GM12878 (cell line): ENCODE data around the gene WDR17. TPM values are rescaled to one million over a fixed set of nuclear protein-coding genes. Genes with fewer than 3 reads are reported as not detected.

Experiments
- EED ChIP-seq: sonication (generic); IDR thresholded peaks from 2 replicates; pipeline ENCODE4 v1.6.1; 2016; ENCODE audit warnings: antibody characterized with exemption, low read depth
- EGR1 ChIP-seq, 2 experiments: IDR thresholded peaks; 1 replicate in 1 of 2; 2 replicates in 1 of 2; pipeline ENCODE4 v1.6.1; 2011 to 2012; ENCODE audit warnings: low read depth in 2 of 2, low read length in 2 of 2, borderline replicate concordance in 1 of 2, mild to moderate bottlenecking in 1 of 2, moderate library complexity in 1 of 2
- HDGF ChIP-seq: fragments of 450-650 bp; IDR thresholded peaks from 2 replicates; pipeline ENCODE4 v1.6.1; 2016; ENCODE audit warnings: antibody characterized with exemption
- IKZF1 ChIP-seq: fragments of 450-650 bp; conservative IDR thresholded peaks from 2 replicates; pipeline ENCODE4 v1.6.1; 2017; ENCODE audit warnings: antibody characterized with exemption, mild to moderate bottlenecking
- NFYB ChIP-seq: IDR thresholded peaks from 2 replicates; pipeline ENCODE4 v1.6.1; 2011; ENCODE audit warnings: low read depth, mild to moderate bottlenecking, low read length, improper control_type of control experiment, moderate library complexity; ENCODE audit not compliant: insufficient read depth
- POLR2A ChIP-seq: IDR thresholded peaks from 2 replicates; pipeline ENCODE4 v1.6.1; 2011; ENCODE audit warnings: low read depth, mild to moderate bottlenecking, low read length
- YY1 ChIP-seq: IDR thresholded peaks from 2 replicates; pipeline ENCODE4 v1.6.1; 2011; ENCODE audit warnings: low read depth, mild to moderate bottlenecking, low read length
- ZNF217 ChIP-seq: fragments of 450-650 bp; IDR thresholded peaks from 2 replicates; pipeline ENCODE4 v1.6.1; 2017; ENCODE audit warnings: antibody characterized with exemption, mild to moderate bottlenecking
- polyA plus RNA-seq, 11 experiments: library from polyadenylated mRNA; depleted of rRNA in 4 of 11; unstranded in 6 of 11; stranded (reverse) in 5 of 11; fragments of >200 nt; fragmentation: Nextera tagmentation in 4 of 11; fragmentation: Illumina TruSeq in 1 of 11; extraction: Ambion mirVana in 4 of 11; extraction: Trizol in 1 of 11; gene quantifications; 1 replicate in 1 of 11; 2 replicates in 10 of 11; pipeline versions ENCODE4 v1.2.1 to v1.2.3, GENCODE V29; 2011 to 2016; ENCODE audit warnings: inconsistent platforms in 2 of 11, missing spikeins in 2 of 11, low read depth in 1 of 11
- total RNA-seq, 4 experiments: library from RNA; depleted of rRNA in 3 of 4; stranded (reverse); fragments of >200 nt in 3 of 4; fragmentation: Illumina TruSeq in 1 of 4; extraction: Trizol in 1 of 4; gene quantifications; 2 replicates each; pipeline versions ENCODE4 v1.2.1 to v1.2.3, GENCODE V29; 2013 to 2021
- TF ChIP-seq, protein P1 (sequence below): IDR thresholded peaks from 2 replicates; pipeline ENCODE4 v1.6.1; 2012; ENCODE audit warnings: mild to moderate bottlenecking, low read depth, low read length
- TF ChIP-seq, protein P2 (sequence below): fragments of 450-650 bp; IDR thresholded peaks from 2 replicates; pipeline ENCODE4 v1.6.1; 2016; ENCODE audit warnings: mild to moderate bottlenecking
- TF ChIP-seq, protein P3 (sequence below): fragments of 450-650 bp; IDR thresholded peaks from 2 replicates; pipeline ENCODE4 v1.6.1; 2016; ENCODE audit warnings: mild to moderate bottlenecking, moderate library complexity, borderline replicate concordance
- TF ChIP-seq, protein P4 (sequence below): fragments of 450-650 bp; IDR thresholded peaks from 2 replicates; pipeline ENCODE4 v1.6.1; 2017; ENCODE audit warnings: antibody characterized with exemption, mild to moderate bottlenecking, moderate library complexity
- TF ChIP-seq, protein P5 (sequence below): fragments of 450-650 bp; IDR thresholded peaks from 2 replicates; pipeline ENCODE4 v1.6.1; 2018; ENCODE audit warnings: mild to moderate bottlenecking, low read depth, moderate library complexity; ENCODE audit not compliant: partially characterized antibody

The WDR17 gene
- total and polyA plus RNA-seq, 10 of the 15 experiments (the other 5 are each of a cell fraction or from before 2014, with no cell fraction given) = 0.43 to 3.8 (median 2.8) TPM

DNA sequence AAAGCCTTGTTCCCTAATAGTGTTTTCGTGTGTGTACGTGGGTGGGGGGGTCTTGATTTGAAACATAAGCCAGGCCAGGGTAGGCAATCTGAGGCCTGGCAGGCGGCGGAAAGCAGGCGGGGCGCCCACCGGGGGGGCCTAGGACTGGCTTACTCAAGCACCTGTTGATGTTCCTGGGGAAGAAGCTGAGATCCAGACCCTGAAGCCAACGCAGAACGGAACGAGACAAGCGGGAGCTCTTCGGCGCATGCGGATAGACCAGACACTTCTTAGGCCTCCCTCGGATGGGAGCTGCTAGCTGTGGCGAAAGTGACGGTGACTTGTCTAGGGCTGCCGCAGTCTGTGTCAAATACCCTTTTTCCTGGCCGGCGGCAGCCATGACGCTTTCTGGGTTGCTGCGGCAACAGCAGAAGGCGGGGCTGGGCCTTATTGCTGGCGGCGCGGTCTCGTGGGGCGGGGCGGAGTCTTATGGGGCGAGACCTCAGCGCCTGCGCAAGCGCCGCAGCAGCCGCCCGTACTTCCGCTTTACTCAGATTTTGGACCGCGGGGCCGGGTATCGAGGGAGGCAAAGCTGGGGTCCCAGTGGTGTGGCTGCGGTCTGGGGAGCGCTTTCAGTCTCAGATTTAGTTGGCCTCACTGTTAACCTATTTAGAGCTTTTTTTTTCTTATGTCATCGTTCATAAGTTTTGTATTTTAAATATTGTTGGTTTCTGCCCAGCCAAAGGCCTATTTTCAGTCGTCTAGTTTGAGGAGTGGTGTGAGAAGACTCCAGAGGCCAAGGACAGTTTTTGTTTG, 129.7 kb downstream of the WDR17 start, which contains the start of gene SPATA4 (continued):
- TF ChIP-seq, protein P1, sequence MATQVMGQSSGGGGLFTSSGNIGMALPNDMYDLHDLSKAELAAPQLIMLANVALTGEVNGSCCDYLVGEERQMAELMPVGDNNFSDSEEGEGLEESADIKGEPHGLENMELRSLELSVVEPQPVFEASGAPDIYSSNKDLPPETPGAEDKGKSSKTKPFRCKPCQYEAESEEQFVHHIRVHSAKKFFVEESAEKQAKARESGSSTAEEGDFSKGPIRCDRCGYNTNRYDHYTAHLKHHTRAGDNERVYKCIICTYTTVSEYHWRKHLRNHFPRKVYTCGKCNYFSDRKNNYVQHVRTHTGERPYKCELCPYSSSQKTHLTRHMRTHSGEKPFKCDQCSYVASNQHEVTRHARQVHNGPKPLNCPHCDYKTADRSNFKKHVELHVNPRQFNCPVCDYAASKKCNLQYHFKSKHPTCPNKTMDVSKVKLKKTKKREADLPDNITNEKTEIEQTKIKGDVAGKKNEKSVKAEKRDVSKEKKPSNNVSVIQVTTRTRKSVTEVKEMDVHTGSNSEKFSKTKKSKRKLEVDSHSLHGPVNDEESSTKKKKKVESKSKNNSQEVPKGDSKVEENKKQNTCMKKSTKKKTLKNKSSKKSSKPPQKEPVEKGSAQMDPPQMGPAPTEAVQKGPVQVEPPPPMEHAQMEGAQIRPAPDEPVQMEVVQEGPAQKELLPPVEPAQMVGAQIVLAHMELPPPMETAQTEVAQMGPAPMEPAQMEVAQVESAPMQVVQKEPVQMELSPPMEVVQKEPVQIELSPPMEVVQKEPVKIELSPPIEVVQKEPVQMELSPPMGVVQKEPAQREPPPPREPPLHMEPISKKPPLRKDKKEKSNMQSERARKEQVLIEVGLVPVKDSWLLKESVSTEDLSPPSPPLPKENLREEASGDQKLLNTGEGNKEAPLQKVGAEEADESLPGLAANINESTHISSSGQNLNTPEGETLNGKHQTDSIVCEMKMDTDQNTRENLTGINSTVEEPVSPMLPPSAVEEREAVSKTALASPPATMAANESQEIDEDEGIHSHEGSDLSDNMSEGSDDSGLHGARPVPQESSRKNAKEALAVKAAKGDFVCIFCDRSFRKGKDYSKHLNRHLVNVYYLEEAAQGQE = no peak
- TF ChIP-seq EED (peak; percentile 94), NFYB (no peak), IKZF1 (peak; percentile 76), EGR1 (IDR thresholded peaks at IDR 0.05; ENCODE audit: borderline replicate concordance in 1 of 2, low read depth in 2 of 2, low read length in 2 of 2) (no peak), ZNF217 (0 out of 2 replicates have a peak, but pooled peaks have one; percentile 49), YY1 (peak; percentile 100), HDGF (0 out of 2 replicates have a peak, but pooled peaks have one; percentile 35), POLR2A (no peak)
- TF ChIP-seq, protein P2, sequence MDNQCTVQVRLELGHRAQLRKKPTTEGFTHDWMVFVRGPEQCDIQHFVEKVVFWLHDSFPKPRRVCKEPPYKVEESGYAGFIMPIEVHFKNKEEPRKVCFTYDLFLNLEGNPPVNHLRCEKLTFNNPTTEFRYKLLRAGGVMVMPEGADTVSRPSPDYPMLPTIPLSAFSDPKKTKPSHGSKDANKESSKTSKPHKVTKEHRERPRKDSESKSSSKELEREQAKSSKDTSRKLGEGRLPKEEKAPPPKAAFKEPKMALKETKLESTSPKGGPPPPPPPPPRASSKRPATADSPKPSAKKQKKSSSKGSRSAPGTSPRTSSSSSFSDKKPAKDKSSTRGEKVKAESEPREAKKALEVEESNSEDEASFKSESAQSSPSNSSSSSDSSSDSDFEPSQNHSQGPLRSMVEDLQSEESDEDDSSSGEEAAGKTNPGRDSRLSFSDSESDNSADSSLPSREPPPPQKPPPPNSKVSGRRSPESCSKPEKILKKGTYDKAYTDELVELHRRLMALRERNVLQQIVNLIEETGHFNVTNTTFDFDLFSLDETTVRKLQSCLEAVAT = peak; percentile 96
- TF ChIP-seq, protein P3, sequence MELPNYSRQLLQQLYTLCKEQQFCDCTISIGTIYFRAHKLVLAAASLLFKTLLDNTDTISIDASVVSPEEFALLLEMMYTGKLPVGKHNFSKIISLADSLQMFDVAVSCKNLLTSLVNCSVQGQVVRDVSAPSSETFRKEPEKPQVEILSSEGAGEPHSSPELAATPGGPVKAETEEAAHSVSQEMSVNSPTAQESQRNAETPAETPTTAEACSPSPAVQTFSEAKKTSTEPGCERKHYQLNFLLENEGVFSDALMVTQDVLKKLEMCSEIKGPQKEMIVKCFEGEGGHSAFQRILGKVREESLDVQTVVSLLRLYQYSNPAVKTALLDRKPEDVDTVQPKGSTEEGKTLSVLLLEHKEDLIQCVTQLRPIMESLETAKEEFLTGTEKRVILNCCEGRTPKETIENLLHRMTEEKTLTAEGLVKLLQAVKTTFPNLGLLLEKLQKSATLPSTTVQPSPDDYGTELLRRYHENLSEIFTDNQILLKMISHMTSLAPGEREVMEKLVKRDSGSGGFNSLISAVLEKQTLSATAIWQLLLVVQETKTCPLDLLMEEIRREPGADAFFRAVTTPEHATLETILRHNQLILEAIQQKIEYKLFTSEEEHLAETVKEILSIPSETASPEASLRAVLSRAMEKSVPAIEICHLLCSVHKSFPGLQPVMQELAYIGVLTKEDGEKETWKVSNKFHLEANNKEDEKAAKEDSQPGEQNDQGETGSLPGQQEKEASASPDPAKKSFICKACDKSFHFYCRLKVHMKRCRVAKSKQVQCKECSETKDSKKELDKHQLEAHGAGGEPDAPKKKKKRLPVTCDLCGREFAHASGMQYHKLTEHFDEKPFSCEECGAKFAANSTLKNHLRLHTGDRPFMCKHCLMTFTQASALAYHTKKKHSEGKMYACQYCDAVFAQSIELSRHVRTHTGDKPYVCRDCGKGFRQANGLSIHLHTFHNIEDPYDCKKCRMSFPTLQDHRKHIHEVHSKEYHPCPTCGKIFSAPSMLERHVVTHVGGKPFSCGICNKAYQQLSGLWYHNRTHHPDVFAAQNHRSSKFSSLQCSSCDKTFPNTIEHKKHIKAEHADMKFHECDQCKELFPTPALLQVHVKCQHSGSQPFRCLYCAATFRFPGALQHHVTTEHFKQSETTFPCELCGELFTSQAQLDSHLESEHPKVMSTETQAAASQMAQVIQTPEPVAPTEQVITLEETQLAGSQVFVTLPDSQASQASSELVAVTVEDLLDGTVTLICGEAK = no peak; the same call in 1 of the 2 replicates
- TF ChIP-seq, protein P4, sequence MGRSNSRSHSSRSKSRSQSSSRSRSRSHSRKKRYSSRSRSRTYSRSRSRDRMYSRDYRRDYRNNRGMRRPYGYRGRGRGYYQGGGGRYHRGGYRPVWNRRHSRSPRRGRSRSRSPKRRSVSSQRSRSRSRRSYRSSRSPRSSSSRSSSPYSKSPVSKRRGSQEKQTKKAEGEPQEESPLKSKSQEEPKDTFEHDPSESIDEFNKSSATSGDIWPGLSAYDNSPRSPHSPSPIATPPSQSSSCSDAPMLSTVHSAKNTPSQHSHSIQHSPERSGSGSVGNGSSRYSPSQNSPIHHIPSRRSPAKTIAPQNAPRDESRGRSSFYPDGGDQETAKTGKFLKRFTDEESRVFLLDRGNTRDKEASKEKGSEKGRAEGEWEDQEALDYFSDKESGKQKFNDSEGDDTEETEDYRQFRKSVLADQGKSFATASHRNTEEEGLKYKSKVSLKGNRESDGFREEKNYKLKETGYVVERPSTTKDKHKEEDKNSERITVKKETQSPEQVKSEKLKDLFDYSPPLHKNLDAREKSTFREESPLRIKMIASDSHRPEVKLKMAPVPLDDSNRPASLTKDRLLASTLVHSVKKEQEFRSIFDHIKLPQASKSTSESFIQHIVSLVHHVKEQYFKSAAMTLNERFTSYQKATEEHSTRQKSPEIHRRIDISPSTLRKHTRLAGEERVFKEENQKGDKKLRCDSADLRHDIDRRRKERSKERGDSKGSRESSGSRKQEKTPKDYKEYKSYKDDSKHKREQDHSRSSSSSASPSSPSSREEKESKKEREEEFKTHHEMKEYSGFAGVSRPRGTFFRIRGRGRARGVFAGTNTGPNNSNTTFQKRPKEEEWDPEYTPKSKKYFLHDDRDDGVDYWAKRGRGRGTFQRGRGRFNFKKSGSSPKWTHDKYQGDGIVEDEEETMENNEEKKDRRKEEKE = no peak
- TF ChIP-seq, protein P5, sequence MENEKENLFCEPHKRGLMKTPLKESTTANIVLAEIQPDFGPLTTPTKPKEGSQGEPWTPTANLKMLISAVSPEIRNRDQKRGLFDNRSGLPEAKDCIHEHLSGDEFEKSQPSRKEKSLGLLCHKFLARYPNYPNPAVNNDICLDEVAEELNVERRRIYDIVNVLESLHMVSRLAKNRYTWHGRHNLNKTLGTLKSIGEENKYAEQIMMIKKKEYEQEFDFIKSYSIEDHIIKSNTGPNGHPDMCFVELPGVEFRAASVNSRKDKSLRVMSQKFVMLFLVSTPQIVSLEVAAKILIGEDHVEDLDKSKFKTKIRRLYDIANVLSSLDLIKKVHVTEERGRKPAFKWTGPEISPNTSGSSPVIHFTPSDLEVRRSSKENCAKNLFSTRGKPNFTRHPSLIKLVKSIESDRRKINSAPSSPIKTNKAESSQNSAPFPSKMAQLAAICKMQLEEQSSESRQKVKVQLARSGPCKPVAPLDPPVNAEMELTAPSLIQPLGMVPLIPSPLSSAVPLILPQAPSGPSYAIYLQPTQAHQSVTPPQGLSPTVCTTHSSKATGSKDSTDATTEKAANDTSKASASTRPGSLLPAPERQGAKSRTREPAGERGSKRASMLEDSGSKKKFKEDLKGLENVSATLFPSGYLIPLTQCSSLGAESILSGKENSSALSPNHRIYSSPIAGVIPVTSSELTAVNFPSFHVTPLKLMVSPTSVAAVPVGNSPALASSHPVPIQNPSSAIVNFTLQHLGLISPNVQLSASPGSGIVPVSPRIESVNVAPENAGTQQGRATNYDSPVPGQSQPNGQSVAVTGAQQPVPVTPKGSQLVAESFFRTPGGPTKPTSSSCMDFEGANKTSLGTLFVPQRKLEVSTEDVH = no peak
